ACC112 (cell line): ENCODE data around the gene CES1.
"Not testable (repeated sequence)": the region's sequence is repeated elsewhere in the genome, so short reads cannot be mapped to it uniquely, and the experiment has no call there.

Source experiments
- H2AFZ ChIP-seq: fragments of 200-600 bp; sonication (generic); one replicate; pipeline ENCODE4 v1.6.0; 2017; ENCODE audit warnings: antibody characterized with exemption, low read length; ENCODE audit not compliant: unreplicated experiment
- H3K27ac ChIP-seq: fragments of 200-600 bp; sonication (generic); 2 replicates; pipeline ENCODE4 v1.5.1; 2014; ENCODE audit warnings: low read depth, mild to moderate bottlenecking, antibody characterized with exemption, low read length, moderate library complexity
- H3K27me3 ChIP-seq: fragments of 200-600 bp; sonication (generic); 2 replicates; pipeline ENCODE4 v1.6.1; 2014; ENCODE audit warnings: mild to moderate bottlenecking, antibody characterized with exemption, low read length, moderate library complexity, mixed read lengths; ENCODE audit not compliant: insufficient read depth
- H3K36me3 ChIP-seq: fragments of 200-600 bp; sonication (generic); 2 replicates; pipeline ENCODE4 v1.6.1; 2016; ENCODE audit warnings: mild to moderate bottlenecking, antibody characterized with exemption, low read length, moderate library complexity, mixed read lengths; ENCODE audit not compliant: insufficient read depth
- H3K4me1 ChIP-seq: fragments of 200-600 bp; sonication (generic); one replicate; pipeline ENCODE4 v1.6.1; 2016; ENCODE audit warnings: low read length, mixed read lengths; ENCODE audit not compliant: insufficient read depth, unreplicated experiment, control insufficient read depth
- H3K4me3 ChIP-seq: fragments of 200-600 bp; sonication (generic); 2 replicates; pipeline ENCODE4 v1.5.1; 2014; ENCODE audit warnings: mild to moderate bottlenecking, low read depth, low read length
- H3K79me2 ChIP-seq: fragments of 200-600 bp; sonication (generic); one replicate; pipeline ENCODE4 v1.6.0; 2016; ENCODE audit warnings: low read length; ENCODE audit not compliant: control insufficient read depth, unreplicated experiment, insufficient read depth

The CES1 gene

GRCh38 chr16:55832773-55833691 lies at the start of gene CES1:
Gene CES1, minus strand, starts transcription at chr16:55833096. Its CDS starts 41 bp downstream, at chr16:55833055.
- no peaks in the 10 kb centered on the region for H3K36me3 ChIP-seq
- H3K4me1 ChIP-seq, result no peaks in the 10 kb centered on the region
- no peak within 1 kb of the TSS for H3K4me3 ChIP-seq
- H3K79me2 ChIP-seq, result no peaks in the 10 kb centered on the region
- no peak within 1 kb of the TSS for H3K27ac ChIP-seq
- H3K27me3 ChIP-seq, result peaks cover 3% of the 10 kb centered on the region; the same call in 1 of the 2 replicates
- H2AFZ ChIP-seq, result no peak within 1 kb of the TSS

GRCh38 chr16:55876854-55877253 lies 44.0 kb upstream of the CES1 start:
- H3K79me2 ChIP-seq, result no peaks in the 10 kb centered on the region
- no peak overlapping the region for H3K4me3 ChIP-seq
- H3K36me3 ChIP-seq, result no peaks in the 10 kb centered on the region
- no peaks in the 10 kb centered on the region for H3K27me3 ChIP-seq
- no peak overlapping the region for H3K27ac ChIP-seq
- H2AFZ ChIP-seq, result no peak overlapping the region
- no peaks in the 10 kb centered on the region for H3K4me1 ChIP-seq

- Histone ChIP-seq H3K4me3 (no peak within 1 kb of the TSS), H3K27ac (no peak within 1 kb of the TSS), H3K36me3 (no peaks in the 10 kb centered on the region)
Measured at GRCh38 chr16:55875273-55875672, 42.4 kb upstream of the CES1 start, which contains the start of gene CES5A. Gene CES5A, minus strand, starts transcription at chr16:55875373. Its CDS starts 152 bp downstream, at chr16:55875221.

GRCh38 chr16:55873122-55873521 lies 40.2 kb upstream of the CES1 start:
- Histone ChIP-seq H3K27me3 (no peaks in the 10 kb centered on the region), H3K36me3 (no peaks in the 10 kb centered on the region)

More at GRCh38 chr16:55875273-55875672, 42.4 kb upstream of the CES1 start, which contains the start of gene CES5A:
- Histone ChIP-seq H3K4me1 (no peaks in the 10 kb centered on the region), H3K79me2 (no peaks in the 10 kb centered on the region), H2AFZ (no peak within 1 kb of the TSS), H3K27me3 (no peaks in the 10 kb centered on the region)

GRCh38 chr16:55872130-55872529 lies 39.2 kb upstream of the CES1 start:
- H3K36me3 ChIP-seq, result no peaks in the 10 kb centered on the region
- no peak overlapping the region for H2AFZ ChIP-seq
- no peak overlapping the region for H3K4me3 ChIP-seq
- no peaks in the 10 kb centered on the region for H3K79me2 ChIP-seq
- H3K27ac ChIP-seq, result no peak overlapping the region
- H3K4me1 ChIP-seq, result no peaks in the 10 kb centered on the region
- no peaks in the 10 kb centered on the region for H3K27me3 ChIP-seq

More at GRCh38 chr16:55873122-55873521, 40.2 kb upstream of the CES1 start:
- no peak overlapping the region for H3K4me3 ChIP-seq
- no peaks in the 10 kb centered on the region for H3K4me1 ChIP-seq
- H3K79me2 ChIP-seq, result no peaks in the 10 kb centered on the region
- no peak overlapping the region for H2AFZ ChIP-seq
- no peak overlapping the region for H3K27ac ChIP-seq

- H3K4me1 ChIP-seq, result no peaks in the 10 kb centered on the region
- no peaks in the 10 kb centered on the region for H3K79me2 ChIP-seq
- H3K27me3 ChIP-seq, result no peaks in the 10 kb centered on the region
- no peaks in the 10 kb centered on the region for H3K36me3 ChIP-seq
- H3K4me3 ChIP-seq, result no peak overlapping the region
- no peak overlapping the region for H2AFZ ChIP-seq
- no peak overlapping the region for H3K27ac ChIP-seq
Measured at GRCh38 chr16:55871411-55872038, 38.6 kb upstream of the CES1 start.

- H3K4me3 ChIP-seq, result no peak overlapping the region
- no peaks in the 10 kb centered on the region for H3K36me3 ChIP-seq
- no peak overlapping the region for H2AFZ ChIP-seq
- no peak overlapping the region for H3K27ac ChIP-seq
- no peaks in the 10 kb centered on the region for H3K4me1 ChIP-seq
- H3K79me2 ChIP-seq, result no peaks in the 10 kb centered on the region
- no peaks in the 10 kb centered on the region for H3K27me3 ChIP-seq
Measured at GRCh38 chr16:55868980-55869379, 36.1 kb upstream of the CES1 start.

- H3K79me2 ChIP-seq, result no peaks in the 10 kb centered on the region
- no peak overlapping the region for H2AFZ ChIP-seq
- no peaks in the 10 kb centered on the region for H3K27me3 ChIP-seq
- no peak overlapping the region for H3K4me3 ChIP-seq
- H3K4me1 ChIP-seq, result no peaks in the 10 kb centered on the region
- H3K27ac ChIP-seq, result no peak overlapping the region
- no peaks in the 10 kb centered on the region for H3K36me3 ChIP-seq
Measured at GRCh38 chr16:55868137-55868536, 35.2 kb upstream of the CES1 start.

- no peaks in the 10 kb centered on the region for H3K79me2 ChIP-seq
- H3K27me3 ChIP-seq, result no peaks in the 10 kb centered on the region
- H2AFZ ChIP-seq, result no peak overlapping the region
Measured at GRCh38 chr16:55861288-55861687, 28.4 kb upstream of the CES1 start.

GRCh38 chr16:55857650-55858049 lies 24.8 kb upstream of the CES1 start:
- H3K79me2 ChIP-seq, H3K36me3 ChIP-seq, H3K27ac ChIP-seq, H3K4me1 ChIP-seq, H3K4me3 ChIP-seq, H3K27me3 ChIP-seq, H2AFZ ChIP-seq: not testable (repeated sequence)

More at GRCh38 chr16:55861288-55861687, 28.4 kb upstream of the CES1 start:
- Histone ChIP-seq H3K4me3 (no peak overlapping the region), H3K36me3 (no peaks in the 10 kb centered on the region), H3K4me1 (no peaks in the 10 kb centered on the region), H3K27ac (no peak overlapping the region)
